Measurements from ENCODE around the gene LPIN1. TPM values are rescaled to one million over a fixed set of nuclear protein-coding genes. Genes with fewer than 3 reads are reported as not detected.

The LPIN1 gene
- total RNA-seq, 2 experiments from 2014 or later: 96.4 to 102 TPM

DNA sequence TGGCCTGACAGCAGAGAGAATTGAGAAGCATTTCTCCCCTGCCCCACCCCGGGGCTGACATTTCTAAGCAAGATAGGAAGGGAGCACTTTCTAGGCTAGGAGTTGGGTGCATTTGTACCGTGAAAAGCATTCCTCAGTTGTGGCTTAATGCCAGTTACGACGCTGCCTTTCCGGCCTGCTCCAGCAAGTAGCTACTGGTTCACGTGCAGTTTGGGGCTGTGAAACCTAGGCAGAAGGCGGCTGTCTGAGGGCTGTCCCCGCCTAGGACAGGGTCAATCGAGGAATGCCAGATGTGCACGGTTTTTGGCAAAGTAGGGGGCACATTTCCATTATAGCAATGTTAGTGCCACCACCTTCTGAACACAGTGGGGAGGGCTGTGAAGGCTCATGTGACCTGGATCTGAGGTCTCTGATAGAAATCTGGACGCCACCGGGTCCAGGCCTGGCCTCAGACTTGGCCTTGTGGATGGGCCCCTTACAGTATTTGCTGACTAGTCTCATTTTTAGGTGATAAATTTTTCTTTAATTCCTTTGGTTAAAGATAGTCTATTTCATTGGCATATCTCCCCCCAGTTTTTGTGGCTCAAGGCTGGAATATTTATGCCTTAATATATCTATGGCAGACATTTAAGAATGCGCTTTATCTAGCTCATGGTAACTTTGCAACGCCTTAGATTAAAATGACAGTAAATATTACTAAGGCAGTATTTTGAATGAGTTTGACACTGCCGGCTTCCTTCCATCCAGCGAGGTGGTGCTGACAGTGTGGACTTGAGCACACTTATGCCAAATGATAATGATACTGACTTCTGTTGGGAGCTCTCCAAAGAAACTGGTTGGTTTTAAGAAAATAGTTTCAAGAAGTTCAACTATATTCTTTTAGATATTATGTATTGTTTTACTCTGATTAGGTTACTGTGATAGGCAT lies 78.7 kb downstream of the LPIN1 start:
- no peak overlapping the region for H3K27ac Mint-ChIP-seq
- DNase-seq: no peak
- intact Hi-C loops (cut with micrococcal nuclease): no loop called here
- peaks cover 52% of the 10 kb centered on the region for H3K36me3 Mint-ChIP-seq (ENCODE audit: low read depth)
- no peak overlapping the region for H3K4me3 Mint-ChIP-seq
- H3K9me3 Mint-ChIP-seq: no peaks in the 10 kb centered on the region
- H3K4me1 Mint-ChIP-seq (ENCODE audit: low read depth): peaks cover 28% of the 10 kb centered on the region
- CTCF ChIA-PET: no interaction called here
- H3K27me3 Mint-ChIP-seq (ENCODE audit: low read depth): no peaks in the 10 kb centered on the region

- CTCF ChIA-PET: interaction anchor here (0.6 to 3.9 kb wide), 5 partner anchors 7 to 1179 kb away, joined by 3 to 21 read pairs (median 3); partner anchors contain the start of gene TRIB2
- Mint-ChIP-seq H3K4me3 (no peak overlapping the region), H3K27ac (no peak overlapping the region), H3K27me3 (ENCODE audit: low read depth) (no peaks in the 10 kb centered on the region), H3K4me1 (ENCODE audit: low read depth) (peaks cover 43% of the 10 kb centered on the region), H3K36me3 (ENCODE audit: low read depth) (peaks cover 32% of the 10 kb centered on the region), H3K9me3 (no peaks in the 10 kb centered on the region)
- intact Hi-C loops (cut with micrococcal nuclease): loop anchor here (2.0 kb wide), 1 partner anchor 139 kb away; no protein-coding TSS in a partner anchor
- DNase-seq: peak; percentile 74
Observed at GRCh38 chr2:11827547-11827946, 81.1 kb downstream of the LPIN1 start.

- H3K9me3 Mint-ChIP-seq: peaks cover 1% of the 10 kb centered on the region
- CTCF ChIA-PET: interaction anchor here (0.6 to 3.9 kb wide), 12 partner anchors 44 to 1178 kb away, joined by 3 to 21 read pairs (median 4); partner anchors contain the start of gene TRIB2
Observed at GRCh38 chr2:11828933-11829323, 82.5 kb downstream of the LPIN1 start.

DNA sequence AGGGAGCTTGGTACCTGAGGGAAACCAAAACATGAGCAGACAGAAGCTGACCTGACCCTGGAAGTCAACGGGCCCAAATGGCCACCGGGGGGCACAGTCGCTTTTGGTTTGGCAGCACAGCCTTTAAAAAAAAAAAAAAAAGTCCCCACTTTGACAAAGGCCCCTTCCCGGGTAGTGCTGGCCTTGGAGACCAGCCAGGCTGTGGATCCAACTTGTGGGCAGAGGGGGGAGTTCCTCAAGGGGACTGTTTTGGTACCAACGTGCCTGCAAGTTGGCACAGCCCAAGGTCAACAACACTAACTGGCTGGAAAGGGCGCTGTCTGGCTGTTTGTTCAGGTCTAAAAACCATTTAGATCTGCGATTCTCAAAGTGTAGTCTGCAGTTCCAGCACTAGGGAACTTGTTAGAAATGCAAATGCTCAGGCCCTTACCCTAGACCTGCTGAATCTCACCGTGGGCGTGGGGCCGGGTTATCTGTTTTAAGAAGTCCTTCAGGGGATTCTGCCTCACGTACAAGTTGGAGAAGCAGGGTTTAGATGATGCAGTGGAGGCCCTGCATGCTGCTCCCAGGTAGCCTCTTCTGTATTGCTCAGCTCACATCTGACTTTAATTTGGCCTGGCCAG lies 83.0 kb downstream of the LPIN1 start:
- Mint-ChIP-seq H3K4me3 (peak overlapping the region; percentile 1), H3K36me3 (ENCODE audit: low read depth) (peaks cover 19% of the 10 kb centered on the region), H3K9me3 (peaks cover 6% of the 10 kb centered on the region), H3K27me3 (ENCODE audit: low read depth) (no peaks in the 10 kb centered on the region), H3K4me1 (ENCODE audit: low read depth) (peaks cover 42% of the 10 kb centered on the region), H3K27ac (peak overlapping the region; percentile 10)
- peak; percentile 81 for DNase-seq
- intact Hi-C loops (cut with micrococcal nuclease): loop anchor here (1.0 kb wide), 3 partner anchors 1028 to 1178 kb away; no protein-coding TSS in a partner anchor
- CTCF ChIA-PET: interaction anchor here (0.7 to 3.9 kb wide), 10 partner anchors 43 to 1178 kb away, joined by 3 to 21 read pairs (median 4); partner anchors contain the start of gene TRIB2

More at GRCh38 chr2:11828933-11829323, 82.5 kb downstream of the LPIN1 start:
- Mint-ChIP-seq H3K4me1 (ENCODE audit: low read depth) (peaks cover 42% of the 10 kb centered on the region), H3K27ac (no peak overlapping the region), H3K4me3 (no peak overlapping the region), H3K27me3 (ENCODE audit: low read depth) (no peaks in the 10 kb centered on the region), H3K36me3 (ENCODE audit: low read depth) (peaks cover 21% of the 10 kb centered on the region)
- no peak for DNase-seq
- intact Hi-C loops (cut with micrococcal nuclease): loop anchor here (1.0 kb wide), 3 partner anchors 1028 to 1178 kb away; no protein-coding TSS in a partner anchor

DNA sequence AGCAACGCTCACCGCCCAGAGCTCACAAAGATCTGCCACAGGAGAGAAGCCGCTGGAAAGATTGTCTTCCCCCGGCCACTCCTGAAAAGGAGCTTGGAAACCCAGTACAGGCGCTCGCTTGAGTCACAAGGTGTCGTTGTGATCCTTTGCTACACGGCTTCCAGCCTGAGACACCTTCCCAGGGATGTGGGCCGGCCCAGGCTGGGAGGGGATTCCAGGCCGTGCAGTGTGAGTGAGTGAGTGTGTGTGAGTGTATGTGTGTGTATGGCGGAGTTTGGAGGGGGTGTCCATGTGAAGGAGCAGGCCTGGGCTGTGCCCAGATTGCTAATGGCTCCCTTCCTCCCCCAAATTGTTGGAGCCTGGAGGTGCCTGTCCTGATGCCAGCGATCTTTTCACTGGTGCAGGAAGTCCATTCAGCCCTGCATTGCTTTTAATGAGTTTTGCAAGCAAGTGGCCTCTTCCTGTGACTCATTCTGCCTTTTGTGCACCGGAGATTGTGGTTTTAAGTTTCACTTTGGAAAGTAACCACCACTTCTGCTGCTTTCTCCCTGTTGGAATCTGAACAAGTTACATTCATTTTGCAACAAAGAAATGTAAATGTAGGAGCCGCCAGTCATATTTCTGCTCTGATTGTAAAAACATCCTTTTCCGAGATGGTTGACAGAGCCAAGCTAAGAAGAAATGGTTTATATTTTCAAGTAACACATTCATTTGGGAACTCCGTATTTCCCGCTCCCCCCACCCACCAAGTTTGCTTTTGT lies 83.7 kb downstream of the LPIN1 start:
- H3K36me3 Mint-ChIP-seq (ENCODE audit: low read depth): peaks cover 13% of the 10 kb centered on the region

GRCh38 chr2:11830708-11831301 lies 84.4 kb downstream of the LPIN1 start:
- Mint-ChIP-seq H3K27ac (no peak overlapping the region), H3K4me3 (no peak overlapping the region), H3K4me1 (ENCODE audit: low read depth) (peaks cover 42% of the 10 kb centered on the region), H3K9me3 (peaks cover 13% of the 10 kb centered on the region), H3K36me3 (ENCODE audit: low read depth) (peaks cover 9% of the 10 kb centered on the region), H3K27me3 (ENCODE audit: low read depth) (no peaks in the 10 kb centered on the region)
- intact Hi-C loops (cut with micrococcal nuclease): loop anchor here (1.0 to 5.0 kb wide), 17 partner anchors 36 to 1134 kb away; partner anchors contain the start of gene TRIB2
- CTCF ChIA-PET: interaction anchor here (0.7 to 3.9 kb wide), 3 partner anchors 33 to 885 kb away, joined by 4 to 21 read pairs (median 5); partner anchors contain the start of gene TRIB2
- no peak for DNase-seq

More for the DNA sequence above, 83.7 kb downstream of the LPIN1 start:
- Mint-ChIP-seq H3K4me1 (ENCODE audit: low read depth) (peaks cover 42% of the 10 kb centered on the region), H3K27ac (peak overlapping the region; percentile 10), H3K4me3 (peak overlapping the region; percentile 1), H3K27me3 (ENCODE audit: low read depth) (no peaks in the 10 kb centered on the region), H3K9me3 (peaks cover 13% of the 10 kb centered on the region)
- DNase-seq: peak; percentile 80
- intact Hi-C loops (cut with micrococcal nuclease): loop anchor here (1.0 to 5.0 kb wide), 20 partner anchors 37 to 1177 kb away; partner anchors contain the start of gene TRIB2
- CTCF ChIA-PET: interaction anchor here (0.9 to 3.9 kb wide), 6 partner anchors 43 to 1178 kb away, joined by 3 to 21 read pairs (median 4); partner anchors contain the start of gene TRIB2

- no peak for DNase-seq
- H3K27me3 Mint-ChIP-seq (ENCODE audit: low read depth): no peaks in the 10 kb centered on the region
- H3K36me3 Mint-ChIP-seq (ENCODE audit: low read depth): peaks cover 8% of the 10 kb centered on the region
- CTCF ChIA-PET: interaction anchor here (0.7 to 1.1 kb wide), 2 partner anchors 32 to 880 kb away, joined by 4 to 5 read pairs; no protein-coding TSS in a partner anchor
- H3K4me3 Mint-ChIP-seq: no peak overlapping the region
- H3K9me3 Mint-ChIP-seq: peaks cover 13% of the 10 kb centered on the region
- peaks cover 42% of the 10 kb centered on the region for H3K4me1 Mint-ChIP-seq (ENCODE audit: low read depth)
- H3K27ac Mint-ChIP-seq: no peak overlapping the region
- intact Hi-C loops (cut with micrococcal nuclease): loop anchor here (2.0 to 5.0 kb wide), 4 partner anchors 276 to 675 kb away; no protein-coding TSS in a partner anchor
Observed at GRCh38 chr2:11831415-11831814, 85.0 kb downstream of the LPIN1 start.

- no peak for DNase-seq
- Mint-ChIP-seq H3K27me3 (ENCODE audit: low read depth) (peaks cover under 1% of the 10 kb centered on the region), H3K4me1 (ENCODE audit: low read depth) (peaks cover 37% of the 10 kb centered on the region), H3K36me3 (ENCODE audit: low read depth) (no peaks in the 10 kb centered on the region), H3K9me3 (peaks cover 13% of the 10 kb centered on the region), H3K4me3 (no peak overlapping the region), H3K27ac (no peak overlapping the region)
- intact Hi-C loops (cut with micrococcal nuclease): loop anchor here (5.0 kb wide), 2 partner anchors 275 to 600 kb away; no protein-coding TSS in a partner anchor
- CTCF ChIA-PET: interaction anchor here (1.0 kb wide), 1 partner anchor 30 kb away, joined by 3 read pairs; no protein-coding TSS in a partner anchor
Observed at GRCh38 chr2:11832531-11832930, 86.1 kb downstream of the LPIN1 start.

DNA sequence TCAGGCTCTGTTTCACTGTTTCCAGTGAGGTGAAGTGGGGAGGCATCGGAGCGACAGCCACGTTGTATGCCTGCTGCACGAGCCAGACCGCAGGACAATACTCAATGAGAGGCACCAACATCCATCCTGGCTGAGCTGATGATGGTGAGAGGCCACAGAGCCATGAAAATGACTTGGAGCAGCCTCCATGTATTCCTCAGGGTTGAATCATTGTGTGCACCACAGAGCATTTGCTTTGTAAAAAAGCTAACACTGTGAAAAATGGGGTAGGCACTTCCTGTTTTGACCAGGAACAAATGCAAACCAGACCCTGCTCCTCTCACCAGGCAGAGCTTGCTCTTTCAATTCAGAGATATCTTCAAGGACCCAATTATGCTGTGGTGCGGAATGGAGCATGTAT lies 87.2 kb downstream of the LPIN1 start:
- Mint-ChIP-seq H3K27me3 (ENCODE audit: low read depth) (peaks cover 4% of the 10 kb centered on the region), H3K4me1 (ENCODE audit: low read depth) (peaks cover 30% of the 10 kb centered on the region)
- CTCF ChIA-PET: interaction anchor here (1.0 kb wide), 1 partner anchor 29 kb away, joined by 3 read pairs; no protein-coding TSS in a partner anchor

GRCh38 chr2:11835403-11835802 lies 89.0 kb downstream of the LPIN1 start:
- no peak for DNase-seq
- Mint-ChIP-seq H3K4me3 (no peak overlapping the region), H3K27ac (no peak overlapping the region), H3K27me3 (ENCODE audit: low read depth) (peaks cover 4% of the 10 kb centered on the region), H3K4me1 (ENCODE audit: low read depth) (peaks cover 14% of the 10 kb centered on the region), H3K36me3 (ENCODE audit: low read depth) (no peaks in the 10 kb centered on the region), H3K9me3 (peaks cover 13% of the 10 kb centered on the region)
- CTCF ChIA-PET: no interaction called here
- intact Hi-C loops (cut with micrococcal nuclease): no loop called here

More for the DNA sequence above, 87.2 kb downstream of the LPIN1 start:
- no peaks in the 10 kb centered on the region for H3K36me3 Mint-ChIP-seq (ENCODE audit: low read depth)
- H3K9me3 Mint-ChIP-seq: peaks cover 13% of the 10 kb centered on the region
- DNase-seq: no peak
- no peak overlapping the region for H3K27ac Mint-ChIP-seq
- intact Hi-C loops (cut with micrococcal nuclease): loop anchor here (5.0 kb wide), 2 partner anchors 274 to 599 kb away; no protein-coding TSS in a partner anchor
- H3K4me3 Mint-ChIP-seq: no peak overlapping the region
